GM21423 (cell line): ENCODE results near the gene NPTX1.

Source experiments
- ATAC-seq: cut with Tn5 transposase; IDR thresholded peaks from one replicate; pipeline ENCODE4 v1.9.1; 2021; ENCODE audit warnings: mild to moderate bottlenecking, moderate library complexity; ENCODE audit not compliant: unreplicated experiment

NPTX1 gene

DNA sequence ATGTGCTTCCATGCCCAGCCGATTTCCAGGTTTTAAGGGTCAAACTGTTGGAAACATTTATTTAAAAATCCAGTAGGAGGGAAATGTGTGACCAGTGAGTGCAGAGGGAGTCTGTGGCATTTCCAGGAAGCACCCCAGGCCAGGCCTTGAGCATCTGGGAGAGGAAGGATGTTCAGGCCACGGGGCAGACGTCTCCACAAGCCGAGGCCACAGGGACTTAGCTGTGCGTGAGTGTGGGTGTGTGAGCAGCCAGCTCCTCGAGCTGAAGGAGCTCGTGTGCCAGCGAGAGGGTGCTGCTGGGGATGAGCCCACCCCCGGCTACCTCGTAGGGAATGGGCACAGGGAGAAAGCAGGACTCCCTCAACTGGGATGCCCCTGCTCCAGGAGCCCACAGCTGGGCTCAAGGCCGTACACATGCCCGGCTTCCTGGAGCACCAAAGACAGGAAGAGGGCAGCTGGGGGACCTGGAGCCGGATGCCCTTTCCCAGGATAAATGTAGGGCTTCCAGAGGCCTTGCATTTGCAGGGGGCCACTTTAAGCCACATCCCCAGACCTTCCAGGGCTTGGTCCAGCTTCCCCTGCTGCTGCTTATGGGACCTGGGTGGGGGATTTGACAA lies 12.5 kb downstream of the NPTX1 start:
- ATAC-seq = no peak

DNA sequence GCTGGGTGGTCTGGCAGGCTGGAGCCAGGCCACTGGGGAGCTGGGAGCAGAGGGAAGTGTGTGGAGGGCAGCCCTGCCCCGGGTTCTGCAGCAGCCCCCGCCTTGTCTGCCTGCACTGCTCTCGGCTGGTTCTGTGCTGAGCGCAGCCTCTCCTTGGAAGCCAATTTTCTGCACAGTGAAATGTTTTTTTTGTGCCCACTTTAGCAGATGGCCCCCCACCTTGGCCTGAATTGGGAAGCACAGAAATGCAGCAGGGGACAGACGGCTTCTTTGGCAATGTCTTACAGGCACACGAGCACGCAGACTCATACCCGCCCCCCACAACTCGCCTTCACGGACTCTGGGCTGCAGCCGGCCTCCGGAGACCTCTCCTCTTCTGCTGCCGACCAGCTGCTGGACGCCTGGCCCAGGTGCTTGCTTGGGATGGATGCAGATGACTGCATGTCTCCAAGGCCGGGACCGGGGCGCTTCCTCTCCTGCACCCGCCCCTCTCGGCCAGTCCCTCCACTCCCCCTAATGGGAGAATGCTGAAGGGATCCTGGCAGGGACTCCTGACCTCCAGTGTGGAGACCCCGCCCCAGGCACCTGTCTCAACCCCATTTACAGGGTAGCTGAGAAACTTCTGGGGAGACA lies 14.8 kb downstream of the NPTX1 start:
- ATAC-seq = no peak

DNA sequence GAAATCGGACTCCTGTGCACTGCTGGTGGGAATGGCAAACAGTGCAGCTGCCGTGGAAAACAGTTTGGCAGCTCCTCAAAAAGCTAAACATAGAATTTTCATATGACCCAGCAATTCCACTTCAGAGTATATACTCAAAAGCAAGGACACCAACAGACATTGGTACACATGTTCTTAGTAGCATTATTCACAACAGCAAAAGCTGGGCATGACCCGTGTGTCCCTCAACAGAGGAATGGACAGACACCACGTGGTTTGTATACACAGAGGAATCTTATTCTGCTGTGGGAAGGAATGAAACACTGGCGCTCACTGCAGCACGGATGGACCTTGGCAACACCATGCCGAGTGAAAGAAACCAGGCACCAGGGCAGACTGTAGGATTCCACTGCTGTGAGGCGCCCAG lies 16.0 kb downstream of the NPTX1 start:
- no peak for ATAC-seq

DNA sequence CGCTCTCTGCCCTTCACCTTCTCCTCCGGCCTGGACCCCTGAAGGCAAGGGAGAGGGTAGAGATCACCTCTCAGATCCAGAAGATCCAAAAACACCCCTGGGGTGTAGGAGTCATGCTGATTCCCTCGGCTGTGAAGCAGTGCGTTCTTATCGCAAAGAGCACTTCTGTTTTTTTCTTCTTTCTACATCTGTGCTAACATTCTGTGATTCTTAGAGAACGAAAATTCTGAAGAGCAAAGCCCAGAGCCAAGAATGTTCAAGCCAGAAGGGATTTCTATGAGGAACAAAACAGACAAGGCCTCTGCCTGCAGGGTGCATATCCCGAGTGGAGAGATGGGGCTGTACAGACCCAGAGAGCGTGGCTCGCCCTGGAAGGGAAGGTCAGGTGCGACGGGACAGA lies 17.2 kb downstream of the NPTX1 start:
- ATAC-seq = no peak

DNA sequence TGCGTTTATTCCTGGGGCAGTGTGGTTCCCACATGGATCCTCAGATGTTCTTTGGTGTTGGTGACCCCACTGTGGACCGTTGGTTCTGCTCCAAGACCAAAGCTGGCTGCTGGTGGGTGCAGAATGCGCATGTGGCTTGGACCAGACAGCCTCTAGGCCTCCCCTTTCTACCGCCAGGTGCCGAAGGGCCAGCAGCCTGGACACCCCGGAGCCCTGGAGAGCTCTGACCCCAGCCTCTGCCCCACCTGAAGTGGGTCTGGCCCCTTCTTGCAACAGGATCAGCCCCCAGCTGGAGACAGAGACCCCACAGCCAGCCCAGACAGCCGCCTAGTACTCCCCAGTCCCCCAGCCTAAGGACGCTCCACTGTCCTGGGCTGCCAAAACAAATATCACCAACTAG lies 18.4 kb downstream of the NPTX1 start:
- ATAC-seq = no peak

DNA sequence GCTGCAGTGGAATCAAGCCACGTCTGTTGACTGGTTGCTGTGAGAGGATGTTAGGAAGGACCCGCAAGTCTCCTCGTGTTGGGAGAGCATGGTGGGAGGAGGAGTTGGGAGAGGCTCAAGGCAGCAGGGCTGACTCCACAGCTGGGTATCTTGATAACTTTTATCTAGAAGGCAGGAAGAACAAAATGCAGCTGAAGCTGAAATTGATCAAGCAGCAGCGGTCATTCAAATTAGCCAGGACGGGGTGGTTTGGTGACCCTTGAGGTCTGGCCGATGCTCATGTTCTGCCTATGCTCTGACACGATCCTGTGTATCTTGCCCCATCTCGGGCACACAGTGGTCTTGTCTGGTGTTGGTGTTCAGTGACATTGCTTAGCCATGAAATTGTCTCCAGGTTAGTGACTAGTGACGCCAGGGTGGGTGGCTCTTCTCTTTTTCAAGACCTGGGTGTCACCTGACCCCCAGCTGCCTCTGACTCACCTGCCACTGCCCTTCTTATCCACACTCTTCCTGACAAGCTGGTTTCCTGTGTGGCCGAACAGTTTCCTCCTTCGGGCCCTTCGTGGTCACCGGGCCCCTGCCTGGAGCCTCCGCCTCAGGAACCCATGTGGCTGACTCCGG lies 19.1 kb downstream of the NPTX1 start:
- no peak for ATAC-seq

DNA sequence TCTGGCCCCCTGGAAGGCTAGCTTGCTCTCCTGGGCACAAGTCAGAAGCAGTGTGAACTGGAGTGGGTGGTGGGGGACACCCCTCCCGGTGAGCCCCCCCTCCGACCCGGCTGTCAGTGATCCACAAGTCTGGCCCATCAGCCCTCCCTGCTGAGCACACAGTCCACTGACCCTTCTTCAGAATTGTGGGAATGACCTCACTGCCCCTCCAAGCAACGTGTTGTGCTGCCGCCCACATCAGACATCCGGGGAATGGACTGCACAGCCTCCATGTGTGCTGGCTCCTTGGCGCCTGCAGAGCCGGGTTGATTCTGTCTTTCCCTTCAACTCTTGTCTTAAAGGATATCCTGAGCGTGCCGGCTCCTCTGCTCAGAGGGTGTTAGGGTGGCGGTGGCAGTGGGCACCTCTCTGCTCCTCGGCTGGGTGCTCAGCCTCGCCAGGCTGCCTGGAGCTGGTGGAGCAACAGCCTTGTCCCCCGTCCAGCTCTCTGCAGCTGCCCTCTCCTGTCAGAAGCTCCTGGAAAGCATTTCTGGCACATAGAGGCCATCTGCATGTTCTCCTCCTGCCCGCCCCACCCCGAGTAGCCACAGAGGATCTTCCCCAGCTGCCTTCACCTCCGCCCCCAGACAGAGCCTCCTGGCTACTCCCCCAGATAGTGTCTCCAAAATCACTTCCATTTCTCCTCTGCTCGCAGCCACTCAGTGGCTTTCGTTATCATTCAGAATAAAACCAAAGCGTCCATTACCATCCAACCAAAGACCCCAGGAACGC lies 19.8 kb downstream of the NPTX1 start:
- ATAC-seq = no peak

DNA sequence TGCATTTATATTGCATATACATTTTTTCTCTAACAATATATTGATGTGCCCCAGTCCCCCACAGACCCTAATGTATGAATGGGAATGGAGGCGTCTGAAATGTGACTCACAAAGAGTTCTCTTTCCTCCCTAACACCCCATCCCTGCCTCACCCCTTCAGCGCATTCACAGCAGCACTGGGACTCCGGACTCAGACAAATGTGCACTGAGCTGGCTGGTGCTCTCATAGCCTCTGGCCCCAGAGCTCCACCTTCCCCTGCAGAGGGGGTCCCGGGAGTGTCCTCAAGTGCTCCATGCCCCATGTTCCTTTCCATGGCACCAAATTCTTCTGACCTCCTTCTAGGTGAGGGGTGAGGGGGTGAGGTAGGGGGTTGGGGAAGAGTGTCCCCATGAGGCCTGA lies 20.6 kb downstream of the NPTX1 start:
- ATAC-seq = no peak

DNA sequence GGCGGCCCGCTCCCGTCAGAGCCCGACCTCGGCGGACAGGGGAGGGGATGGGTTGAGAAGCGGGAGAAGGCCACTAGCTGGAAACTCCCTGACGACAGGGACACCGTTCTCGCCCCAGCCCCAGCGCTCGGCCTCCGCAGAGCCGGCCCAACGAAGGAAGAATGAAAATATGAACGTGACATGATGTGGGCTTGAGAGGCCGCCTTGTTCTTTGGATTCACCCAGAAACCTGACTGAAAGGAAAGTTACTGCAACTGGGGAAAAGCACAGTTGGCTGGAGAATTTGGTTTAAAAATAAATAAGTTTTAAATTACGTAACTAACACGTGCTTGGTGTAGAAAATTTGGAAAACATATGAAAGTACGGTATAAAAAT lies 21.1 kb downstream of the NPTX1 start:
- no peak for ATAC-seq

DNA sequence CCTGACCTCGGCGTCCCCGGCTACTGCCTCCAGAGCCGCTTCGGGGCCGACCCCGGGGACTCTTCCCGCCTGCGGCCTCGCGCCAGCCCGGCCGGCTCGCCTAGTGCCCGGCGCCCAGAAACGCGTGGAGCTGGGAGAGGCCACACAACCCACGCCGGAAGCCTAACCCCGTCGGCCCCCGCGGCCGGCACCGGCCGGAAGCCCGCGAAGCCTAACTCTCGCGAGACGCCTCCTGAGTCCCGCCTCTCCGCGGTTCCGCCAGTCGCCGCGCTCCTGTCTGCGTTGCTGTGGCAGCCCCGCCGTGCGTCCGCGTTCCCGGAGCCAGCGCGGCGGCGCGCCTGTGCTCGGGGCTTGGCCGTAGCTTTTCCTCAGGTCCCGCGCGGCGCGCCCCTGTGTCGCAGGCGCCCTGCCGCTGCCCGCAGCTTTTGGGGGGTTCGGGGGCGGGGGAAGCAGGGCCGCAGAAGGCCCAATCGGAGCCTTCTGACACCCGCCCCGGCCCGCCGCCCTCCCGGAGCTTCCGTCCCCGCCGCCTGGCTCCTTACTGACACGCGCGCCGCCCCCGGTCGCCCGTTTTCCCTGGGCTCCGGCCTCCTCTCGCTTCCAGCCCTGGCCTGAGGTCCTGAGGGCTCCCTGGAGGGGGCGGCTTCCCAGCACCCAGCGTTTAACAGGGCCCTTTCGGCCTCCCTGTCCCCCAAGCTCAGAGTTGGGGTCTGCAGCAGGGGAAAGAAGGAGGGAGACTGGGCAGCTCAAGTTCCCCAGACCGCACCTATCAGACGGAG lies 21.7 kb downstream of the NPTX1 start:
- ATAC-seq = peak; percentile 84

DNA sequence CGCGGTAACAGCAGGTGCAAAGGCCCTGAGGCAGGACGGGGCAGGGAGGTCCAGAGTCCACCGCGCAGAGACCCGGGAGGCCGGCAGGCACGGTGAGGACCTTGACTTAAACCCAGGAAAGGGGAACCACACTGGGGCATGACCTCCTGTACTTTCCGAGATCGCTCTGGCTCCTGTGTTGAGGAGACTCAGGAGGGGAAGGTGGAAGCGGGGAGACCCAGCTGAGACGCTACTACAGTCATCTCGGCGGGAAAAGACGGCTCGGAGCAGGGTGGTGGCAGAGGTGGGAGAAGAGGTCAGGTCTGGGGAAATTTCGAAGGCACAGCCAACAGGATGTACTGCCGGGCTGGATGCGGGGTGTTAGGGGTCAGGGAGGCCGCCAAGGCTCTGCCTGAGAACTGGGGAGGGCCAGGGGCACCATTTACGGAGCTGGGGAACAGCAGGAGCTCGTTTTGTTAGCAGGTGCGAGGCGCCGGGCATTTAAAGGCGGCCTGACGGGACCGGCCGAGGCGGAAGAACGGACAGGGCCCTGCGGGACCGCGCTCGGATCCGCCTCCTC lies 22.3 kb downstream of the NPTX1 start:
- ATAC-seq = no peak

DNA sequence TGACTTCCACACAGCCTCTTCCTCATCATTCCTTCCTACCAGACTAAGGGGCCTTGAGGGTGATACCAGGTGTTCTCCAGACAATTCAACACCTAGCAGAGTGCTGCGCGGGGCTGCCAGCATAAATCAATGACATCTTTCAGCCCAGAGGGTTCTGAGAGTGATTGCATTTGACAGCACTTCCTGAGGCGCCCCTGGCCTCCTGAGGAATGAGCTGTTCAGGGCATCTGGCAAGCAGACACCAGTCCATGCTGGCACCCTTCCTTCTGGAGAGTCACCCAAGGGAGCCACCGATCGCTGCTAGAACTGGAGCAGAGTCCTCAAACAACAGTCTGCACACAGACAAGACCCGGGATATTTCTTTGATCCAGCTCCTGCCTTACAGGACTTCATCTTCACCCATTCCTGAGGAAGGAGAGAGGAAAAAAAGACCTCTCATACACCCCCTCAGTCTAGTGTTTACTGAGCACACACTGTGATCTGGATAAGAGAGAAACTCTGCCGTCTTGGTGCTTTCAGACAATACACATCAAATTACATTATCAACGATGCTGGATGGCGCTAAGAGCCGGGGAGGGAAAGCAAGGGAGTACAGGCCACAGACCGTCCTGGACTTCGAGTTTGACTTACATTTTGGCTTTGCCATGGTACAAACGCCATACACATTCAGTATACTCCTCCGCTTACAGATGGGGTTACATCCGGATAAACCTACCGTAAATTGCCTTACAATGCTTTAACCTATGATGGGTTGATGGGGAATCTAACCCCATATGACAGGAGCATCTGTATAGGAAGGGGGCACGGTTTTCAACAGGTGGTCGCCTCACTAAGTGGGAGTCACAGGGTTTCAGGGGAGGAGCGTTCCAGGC lies 23.0 kb downstream of the NPTX1 start:
- no peak for ATAC-seq

DNA sequence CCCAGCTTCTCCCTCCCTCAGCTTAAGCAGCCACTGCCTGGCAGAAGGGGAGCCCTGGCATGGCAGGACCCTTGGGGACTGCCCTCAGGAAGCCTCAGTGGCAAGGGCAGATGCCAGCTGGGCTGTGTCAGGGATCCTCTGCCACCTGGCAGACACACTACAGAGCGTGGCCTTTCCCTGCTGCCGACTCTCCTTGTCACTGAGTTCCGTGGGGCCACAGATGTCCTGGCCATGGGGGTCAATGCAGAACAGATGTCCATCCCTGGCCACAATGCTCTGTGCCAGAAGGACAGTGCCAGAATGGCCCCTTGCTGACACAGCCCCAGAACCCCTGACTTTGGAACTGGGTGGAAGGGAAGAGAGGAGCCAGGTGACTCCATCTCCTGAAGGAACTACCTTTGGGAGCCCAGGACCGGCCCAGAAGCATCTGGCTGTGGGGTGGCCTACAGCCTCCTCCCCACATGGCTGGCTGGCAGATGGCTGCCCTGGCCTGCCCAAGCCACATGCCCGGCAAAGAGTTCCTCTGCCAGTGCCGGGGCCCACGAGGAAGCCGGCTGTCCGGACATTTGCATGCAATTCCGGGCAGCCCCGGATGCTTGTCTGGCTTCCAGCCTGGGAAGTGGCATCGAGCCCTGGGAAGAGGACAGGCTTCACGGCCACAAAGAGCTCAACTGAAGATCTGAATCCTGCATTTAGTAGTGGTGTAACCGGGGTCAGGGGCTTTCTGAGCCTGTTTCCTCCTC lies 24.1 kb downstream of the NPTX1 start:
- ATAC-seq = no peak

DNA sequence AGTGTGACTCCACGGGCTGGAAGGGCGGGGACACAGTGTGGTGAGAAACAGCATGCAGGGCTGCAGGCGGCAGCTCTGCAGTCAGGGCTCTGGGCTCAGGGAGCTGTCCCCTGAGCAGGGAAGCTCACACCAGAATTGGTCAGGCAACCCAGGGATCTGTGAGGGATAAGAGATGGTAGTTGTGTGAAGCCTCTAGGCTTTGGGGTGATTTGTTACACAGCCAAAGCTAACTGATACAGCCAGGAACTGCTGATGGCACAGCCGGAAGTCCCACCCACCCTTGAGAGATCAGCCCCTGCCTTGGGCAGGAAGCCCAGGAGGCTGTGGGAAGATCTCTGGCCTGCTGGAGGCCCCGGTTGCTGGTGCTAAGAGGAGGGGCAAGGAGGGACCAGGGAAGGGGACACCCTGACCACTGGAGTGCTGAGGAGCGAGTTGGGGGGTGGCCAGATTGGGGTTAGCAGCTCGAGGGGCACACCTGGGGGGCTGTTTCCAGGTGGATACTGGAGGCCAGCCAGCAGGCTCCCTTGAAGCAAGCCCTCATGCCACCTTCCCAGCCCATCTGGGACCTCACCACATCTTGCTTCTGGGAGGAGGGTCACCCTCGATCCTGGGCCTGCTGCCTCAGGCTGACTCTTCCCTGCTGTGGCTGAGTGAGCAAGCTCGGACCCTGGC lies 25.2 kb downstream of the NPTX1 start:
- ATAC-seq = no peak

DNA sequence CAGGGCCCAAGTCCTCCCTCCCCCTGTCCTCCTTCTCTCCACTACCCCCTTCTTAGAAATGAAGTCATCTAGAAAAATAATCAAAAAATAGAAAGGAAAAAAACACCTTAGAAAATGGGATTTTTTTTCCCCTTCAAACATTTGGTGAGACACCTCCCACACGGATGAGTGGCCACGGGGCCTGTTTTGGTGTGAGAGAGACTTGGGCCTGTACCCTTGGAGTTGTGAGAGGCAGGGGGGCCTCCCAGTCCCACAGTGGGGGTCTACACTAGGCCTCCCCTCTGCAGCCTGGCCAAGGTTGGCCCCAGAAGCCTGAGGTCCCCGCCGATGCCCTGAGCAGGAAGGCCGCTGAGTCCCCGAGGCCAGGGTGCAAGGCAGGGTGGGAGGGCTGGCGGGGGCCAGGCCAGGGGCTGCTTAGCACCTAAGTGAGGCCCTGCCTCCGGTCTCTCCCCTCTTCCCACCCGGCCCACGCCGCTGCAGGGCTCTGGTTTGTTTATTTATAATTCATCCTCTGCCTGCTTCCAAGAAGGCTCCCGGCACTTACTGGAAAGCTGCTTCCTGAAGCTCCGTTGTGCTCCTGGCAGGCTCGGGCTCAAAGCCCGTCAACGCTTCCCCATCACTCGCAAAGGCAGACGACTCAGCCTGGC lies 26.4 kb downstream of the NPTX1 start:
- no peak for ATAC-seq

DNA sequence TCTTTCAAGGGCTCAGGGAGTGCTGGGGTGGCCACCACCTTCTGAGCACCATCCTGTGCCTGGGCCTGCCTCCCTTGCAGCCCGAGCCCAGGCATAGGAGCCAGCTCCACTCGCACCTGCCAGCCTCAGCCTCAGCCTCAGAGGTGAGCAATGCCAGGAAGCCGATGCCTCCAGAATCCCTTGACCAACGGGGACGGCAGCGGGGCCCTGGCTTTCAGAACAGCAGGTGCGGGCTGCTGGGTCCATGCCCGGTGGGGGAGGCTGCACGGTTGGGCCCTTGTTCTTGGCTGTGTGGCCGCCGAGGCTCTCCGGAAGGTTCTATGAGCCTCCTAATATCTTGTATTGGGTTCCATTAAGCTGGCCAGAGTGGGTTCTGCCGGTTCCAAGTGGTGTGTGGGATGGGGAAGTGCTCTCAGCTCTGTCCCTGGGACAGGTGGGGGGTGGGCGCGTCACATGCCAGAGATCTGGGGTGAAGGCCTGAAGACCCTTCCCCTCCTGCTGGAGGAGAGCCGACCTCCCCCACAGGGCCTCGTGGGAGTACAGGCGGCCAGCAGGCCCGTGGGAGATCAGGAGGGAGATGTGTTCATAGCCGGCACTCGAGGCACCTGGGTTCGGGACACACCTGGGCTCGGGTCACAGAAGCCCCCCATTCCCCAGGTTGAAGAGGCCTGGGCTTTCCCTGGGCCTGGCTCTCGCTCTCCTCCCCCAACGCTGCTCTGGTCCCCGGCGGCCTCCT lies 27.0 kb downstream of the NPTX1 start:
- ATAC-seq = no peak

DNA sequence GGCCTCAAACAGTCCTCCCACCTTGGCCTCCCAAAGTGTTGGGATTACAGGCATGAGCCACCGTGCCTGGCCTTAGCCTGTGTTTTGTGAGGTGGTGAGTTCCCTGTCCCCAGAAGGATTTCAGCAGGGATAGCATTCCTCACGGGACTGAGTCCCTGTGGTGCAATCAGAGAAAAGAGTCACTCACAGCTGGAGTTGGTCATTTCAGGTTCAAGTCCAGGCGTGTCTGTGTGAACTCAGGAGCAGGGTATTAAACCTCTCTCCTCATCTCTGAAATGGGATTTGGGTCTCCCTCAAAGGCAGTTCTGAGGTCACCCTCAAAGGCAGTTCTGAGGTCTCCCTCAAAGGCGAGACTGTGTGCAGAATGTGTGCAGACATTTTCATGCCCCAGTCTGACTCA lies 28.6 kb downstream of the NPTX1 start:
- no peak for ATAC-seq
